ELR (cell line): ENCODE data around the gene MRPS10.
"Not testable (repeated sequence)": the region's sequence is repeated elsewhere in the genome, so short reads cannot be mapped to it uniquely, and the experiment has no call there.

ENCODE experiments used
- DNase-seq: peaks from one replicate; pipeline ENCODE4 v3.0.0-alpha.2; 2015; ENCODE audit warnings: low read depth

MRPS10 gene

GRCh38 chr6:42207559-42207958 is 10.1 kb downstream of the MRPS10 start:
- DNase-seq, result not testable (repeated sequence)

GRCh38 chr6:42204768-42205282 is 12.8 kb downstream of the MRPS10 start:
- no peak for DNase-seq

- DNase-seq, result no peak
These were observed 14.5 kb downstream of the MRPS10 start for GRCh38 chr6:42203183-42203582.

- not testable (repeated sequence) for DNase-seq
These were observed 15.3 kb downstream of the MRPS10 start for GRCh38 chr6:42202131-42202915.

- DNase-seq, result no peak
These were observed 16.3 kb downstream of the MRPS10 start for GRCh38 chr6:42201382-42201781.

- DNase-seq, result peak; percentile 92
These were observed 17.6 kb downstream of the MRPS10 start for GRCh38 chr6:42200035-42200434.

GRCh38 chr6:42199106-42199981 is 18.3 kb downstream of the MRPS10 start:
- peak; percentile 73 for DNase-seq

- DNase-seq, result peak; percentile 82
These were observed 19.9 kb downstream of the MRPS10 start for GRCh38 chr6:42197555-42198362.

GRCh38 chr6:42195415-42195814 is 22.2 kb downstream of the MRPS10 start:
- no peak for DNase-seq

- no peak for DNase-seq
These were observed 23.6 kb downstream of the MRPS10 start for GRCh38 chr6:42194056-42194455.

GRCh38 chr6:42193491-42193894 is 24.2 kb downstream of the MRPS10 start:
- DNase-seq, result no peak

- DNase-seq, result not testable (repeated sequence)
These were observed 25.3 kb downstream of the MRPS10 start for GRCh38 chr6:42192385-42192784.

GRCh38 chr6:42190554-42191183 is 27.0 kb downstream of the MRPS10 start:
- DNase-seq, result peak; percentile 50

GRCh38 chr6:42188406-42188805 is 29.3 kb downstream of the MRPS10 start:
- no peak for DNase-seq

- no peak for DNase-seq
These were observed 32.1 kb downstream of the MRPS10 start for GRCh38 chr6:42185597-42185996.

GRCh38 chr6:42184475-42184874 is 33.2 kb downstream of the MRPS10 start:
- DNase-seq, result no peak

- DNase-seq, result no peak
These were observed 35.6 kb downstream of the MRPS10 start for GRCh38 chr6:42182101-42182500.

GRCh38 chr6:42179945-42180313 is 37.7 kb downstream of the MRPS10 start:
- DNase-seq, result peak; percentile 77

- no peak for DNase-seq
These were observed 38.3 kb downstream of the MRPS10 start for GRCh38 chr6:42179261-42179944.

- no peak for DNase-seq
These were observed 39.9 kb downstream of the MRPS10 start for GRCh38 chr6:42177514-42178364.
